NCI-H1105 treated with DMSO at 0.1 percent for 48 hours (cell line): ENCODE data around the gene PDGFB.

ENCODE experiments used
- DNase-seq: peaks from one replicate; lab custom pipeline; 2025; lab: John Stamatoyannopoulos, UW

The PDGFB gene

DNA sequence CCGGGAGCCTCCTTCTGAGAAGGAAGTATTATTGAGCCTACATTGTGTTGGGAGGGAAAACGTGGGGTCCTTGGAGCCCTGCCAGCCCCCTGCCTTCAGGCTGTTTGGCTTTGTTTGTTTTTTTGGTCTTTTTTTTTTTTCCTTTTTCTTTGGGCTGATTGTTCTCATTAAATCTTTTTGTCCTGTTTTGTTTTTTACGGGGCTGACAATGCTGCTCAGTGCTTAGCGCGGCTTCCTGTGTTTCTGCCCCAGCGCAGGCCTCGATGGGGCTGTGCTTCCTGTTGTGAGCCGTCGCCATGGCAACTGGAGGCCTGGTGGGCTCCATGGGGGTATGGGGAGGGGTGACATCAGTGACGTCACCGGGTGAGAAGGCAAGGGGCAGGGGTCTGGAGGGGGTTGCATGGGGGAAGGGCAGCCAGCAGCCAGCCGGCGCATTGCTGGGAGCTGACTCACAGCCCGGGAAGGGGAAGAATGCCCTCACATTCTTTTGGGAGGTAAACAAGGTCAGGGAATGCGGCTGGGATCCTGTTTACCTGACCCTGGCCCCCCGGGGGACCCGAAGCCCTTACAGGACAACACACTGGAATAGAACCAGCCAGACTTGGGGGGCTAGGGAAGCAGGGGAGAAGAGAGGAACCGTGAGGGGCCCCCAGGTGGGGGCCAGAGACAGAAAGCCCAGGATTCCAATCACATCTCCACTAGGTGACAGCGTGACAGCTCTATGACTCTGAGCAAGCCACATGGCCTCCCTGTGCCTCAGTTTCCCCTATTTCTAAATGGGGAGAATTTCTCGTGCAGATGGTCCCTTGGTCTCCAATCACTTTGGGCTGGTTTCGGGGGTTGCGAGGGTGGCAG lies 70.1 kb downstream of the PDGFB start:
- no peak for DNase-seq

- no peak for DNase-seq
These were observed 70.8 kb downstream of the PDGFB start for GRCh38 chr22:39173787-39174497.
